Measurements from ENCODE around the gene DNAL4. TPM values are rescaled to one million over a fixed set of nuclear protein-coding genes. Genes with fewer than 3 reads are reported as not detected.
A peak's percentile ranks its signal among the peaks of the same experiment; 100 is the strongest.

DNAL4 gene
- total and polyA plus RNA-seq, 5 experiments from 2014 or later: 9.3 to 14.7 (median 11.5) TPM

- Mint-ChIP-seq H3K9me3 (no peaks in the 10 kb centered on the region), H3K27me3 (peaks cover 0 to 5% (median 0%) of the 10 kb centered on the region in 5 donors), H3K4me1 (peaks cover 0 to 10% (median 1%) of the 10 kb centered on the region in 4 donors), H3K36me3 (peaks cover 0 to 10% (median 0%) of the 10 kb centered on the region in 3 donors), H3K4me3 (no peak overlapping the region), H3K27ac (no peak overlapping the region)
- ATAC-seq (no peak), DNase-seq (peak in 1 of 10 donors; percentile 3)
- POLR2A ChIA-PET: interaction anchor here (0.5 kb wide), 1 partner anchor 89 kb away, joined by 3 read pairs; no protein-coding TSS in a partner anchor
Observed at GRCh38 chr22:38833061-38833460, 39.1 kb upstream of the DNAL4 start.

GRCh38 chr22:38832005-38832978 is 38.3 kb upstream of the DNAL4 start:
- H3K4me1 Mint-ChIP-seq: peaks cover 0 to 9% (median 1%) of the 10 kb centered on the region in 4 donors

GRCh38 chr22:38831166-38831945 is 37.4 kb upstream of the DNAL4 start:
- H3K4me1 Mint-ChIP-seq: peaks cover 0 to 8% (median 1%) of the 10 kb centered on the region in 4 donors
- POLR2A ChIA-PET: no interaction called here
- no peak overlapping the region for H3K4me3 Mint-ChIP-seq
- DNase-seq (peak in 1 of 10 donors; percentile 3), ATAC-seq (no peak)
- no peaks in the 10 kb centered on the region for H3K9me3 Mint-ChIP-seq
- peaks cover 0 to 5% (median 0%) of the 10 kb centered on the region in 5 donors for H3K27me3 Mint-ChIP-seq
- peaks cover 0 to 9% (median 2%) of the 10 kb centered on the region in 3 donors for H3K36me3 Mint-ChIP-seq
- H3K27ac Mint-ChIP-seq: no peak overlapping the region

More at GRCh38 chr22:38832005-38832978, 38.3 kb upstream of the DNAL4 start:
- POLR2A ChIA-PET: no interaction called here
- DNase-seq: peak in 1 of 10 donors; percentile 54
- ATAC-seq: no peak
- Mint-ChIP-seq H3K36me3 (peaks cover 0 to 11% (median 2%) of the 10 kb centered on the region in 3 donors), H3K27ac (no peak overlapping the region), H3K9me3 (no peaks in the 10 kb centered on the region), H3K4me3 (no peak overlapping the region), H3K27me3 (peaks cover 0 to 5% (median 0%) of the 10 kb centered on the region in 5 donors)

DNA sequence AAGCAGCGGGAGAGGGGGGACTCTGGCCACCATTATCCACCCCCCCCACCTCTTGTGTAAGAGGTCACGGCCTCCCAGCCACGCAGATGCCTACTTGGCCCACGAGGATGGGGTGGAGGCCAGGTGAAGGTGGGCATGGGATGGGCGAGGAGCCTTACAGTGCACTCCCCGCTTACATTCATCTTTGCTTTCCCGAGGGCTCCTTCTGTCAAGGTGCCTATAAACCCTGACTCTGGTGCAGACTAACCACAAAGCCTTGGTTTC is 36.8 kb upstream of the DNAL4 start:
- Mint-ChIP-seq H3K4me1 (peaks cover 0 to 8% (median 1%) of the 10 kb centered on the region in 4 donors), H3K36me3 (peaks cover 0 to 6% (median 2%) of the 10 kb centered on the region in 3 donors), H3K9me3 (no peaks in the 10 kb centered on the region), H3K27ac (no peak overlapping the region), H3K27me3 (peaks cover 0 to 2% (median 0%) of the 10 kb centered on the region in 5 donors), H3K4me3 (no peak overlapping the region)
- no peak for ATAC-seq
- DNase-seq: no peak
- POLR2A ChIA-PET: no interaction called here

DNA sequence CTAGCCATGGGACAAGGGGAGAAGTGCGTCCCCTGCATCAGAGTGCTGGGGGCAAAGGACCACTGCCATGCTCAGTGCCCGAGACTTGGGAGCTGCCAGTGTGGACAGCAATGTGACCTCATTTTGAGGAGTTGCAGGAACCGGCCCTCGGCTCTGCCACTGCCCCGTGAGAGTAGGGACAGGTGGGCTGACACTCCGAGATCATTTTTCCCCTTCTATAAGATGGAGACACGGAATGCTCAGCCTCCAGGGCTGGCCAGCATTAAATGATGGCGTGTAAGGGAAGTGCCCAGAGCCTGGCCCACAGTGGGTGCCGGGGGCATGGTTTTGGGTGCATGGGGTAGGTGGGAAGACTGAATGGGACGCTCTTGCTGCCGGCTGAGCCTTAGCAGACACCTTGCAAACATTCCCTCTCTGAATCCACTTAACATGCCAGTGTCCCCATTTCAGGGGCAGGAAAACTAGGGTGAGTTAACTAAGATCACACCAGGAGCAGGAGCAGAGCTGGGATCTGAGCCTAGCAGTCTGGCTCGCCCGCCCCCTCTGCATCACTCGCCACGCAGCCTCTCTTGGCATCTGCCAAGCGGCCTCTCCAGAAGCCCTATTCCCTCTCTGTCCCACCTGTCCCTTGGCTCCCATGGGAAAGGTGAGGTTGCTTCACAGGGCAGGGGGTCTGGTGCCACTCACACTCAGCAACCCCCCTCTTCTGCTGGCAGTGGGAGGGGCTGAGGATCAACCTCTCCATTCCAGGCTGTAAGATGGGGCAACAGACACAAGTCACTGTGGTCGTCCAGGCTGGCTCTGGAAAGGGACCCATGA is 36.3 kb upstream of the DNAL4 start:
- Mint-ChIP-seq H3K4me1 (peaks cover 0 to 7% (median 1%) of the 10 kb centered on the region in 4 donors), H3K9me3 (no peaks in the 10 kb centered on the region), H3K27ac (no peak overlapping the region), H3K36me3 (peaks cover 0 to 6% (median 2%) of the 10 kb centered on the region in 3 donors), H3K27me3 (peaks cover 0 to 2% (median 0%) of the 10 kb centered on the region in 5 donors), H3K4me3 (no peak overlapping the region)
- DNase-seq (no peak), ATAC-seq (no peak)
- POLR2A ChIA-PET: no interaction called here

GRCh38 chr22:38829485-38829884 is 35.5 kb upstream of the DNAL4 start:
- no peak for ATAC-seq
- POLR2A ChIA-PET: no interaction called here
- Mint-ChIP-seq H3K36me3 (peaks cover 0 to 6% (median 2%) of the 10 kb centered on the region in 3 donors), H3K4me1 (peaks cover 0 to 7% (median 1%) of the 10 kb centered on the region in 4 donors), H3K4me3 (no peak overlapping the region), H3K27me3 (no peaks in the 10 kb centered on the region), H3K9me3 (no peaks in the 10 kb centered on the region), H3K27ac (no peak overlapping the region)
- no peak for DNase-seq

- DNase-seq (no peak), ATAC-seq (no peak)
- peaks cover 0 to 3% (median 0%) of the 10 kb centered on the region in 4 donors for H3K4me1 Mint-ChIP-seq
- POLR2A ChIA-PET: no interaction called here
- H3K4me3 Mint-ChIP-seq: no peak overlapping the region
- no peaks in the 10 kb centered on the region for H3K27me3 Mint-ChIP-seq
- no peaks in the 10 kb centered on the region for H3K9me3 Mint-ChIP-seq
- no peak overlapping the region for H3K27ac Mint-ChIP-seq
- peaks cover 0 to 6% (median 2%) of the 10 kb centered on the region in 3 donors for H3K36me3 Mint-ChIP-seq
Observed at GRCh38 chr22:38828616-38829205, 34.8 kb upstream of the DNAL4 start.

GRCh38 chr22:38828191-38828590 is 34.2 kb upstream of the DNAL4 start:
- H3K36me3 Mint-ChIP-seq: peaks cover 0 to 6% (median 2%) of the 10 kb centered on the region in 3 donors
- H3K27me3 Mint-ChIP-seq: no peaks in the 10 kb centered on the region
- no peak overlapping the region for H3K4me3 Mint-ChIP-seq
- no peak overlapping the region for H3K27ac Mint-ChIP-seq
- ATAC-seq (no peak), DNase-seq (no peak)
- POLR2A ChIA-PET: no interaction called here
- no peaks in the 10 kb centered on the region for H3K9me3 Mint-ChIP-seq
- peaks cover 0 to 3% (median 0%) of the 10 kb centered on the region in 4 donors for H3K4me1 Mint-ChIP-seq

GRCh38 chr22:38827510-38827909 is 33.6 kb upstream of the DNAL4 start:
- POLR2A ChIA-PET: no interaction called here
- Mint-ChIP-seq H3K27me3 (no peaks in the 10 kb centered on the region), H3K4me1 (peaks cover 0 to 3% (median 0%) of the 10 kb centered on the region in 4 donors), H3K36me3 (peaks cover 0 to 6% (median 2%) of the 10 kb centered on the region in 3 donors), H3K9me3 (no peaks in the 10 kb centered on the region), H3K4me3 (no peak overlapping the region), H3K27ac (no peak overlapping the region)
- DNase-seq (no peak), ATAC-seq (no peak)

DNA sequence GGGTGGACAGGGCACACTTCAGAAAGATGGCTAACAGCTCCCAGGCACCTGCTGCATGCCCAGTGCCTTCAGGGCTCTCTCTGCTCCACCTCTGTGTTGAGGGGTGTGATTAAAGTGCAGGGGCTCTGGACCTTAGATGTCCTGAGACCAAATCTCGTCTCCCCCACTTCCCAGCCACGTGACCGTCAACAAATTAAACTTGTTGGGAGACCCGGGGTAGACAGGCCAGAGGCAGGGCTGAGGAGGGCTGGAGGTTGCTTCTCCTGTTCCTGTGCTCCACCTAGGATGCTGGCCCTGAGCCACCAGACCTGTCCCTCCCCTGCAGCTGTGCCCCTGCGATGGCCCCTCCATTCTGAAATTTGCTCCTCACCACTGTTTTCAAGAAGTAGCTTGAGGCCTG is 32.9 kb upstream of the DNAL4 start:
- peaks cover 0 to 2% (median 0%) of the 10 kb centered on the region in 4 donors for H3K4me1 Mint-ChIP-seq
- H3K36me3 Mint-ChIP-seq: peaks cover 0 to 5% (median 2%) of the 10 kb centered on the region in 3 donors
- H3K27ac Mint-ChIP-seq: no peak overlapping the region
- H3K27me3 Mint-ChIP-seq: no peaks in the 10 kb centered on the region
- H3K4me3 Mint-ChIP-seq: no peak overlapping the region
- H3K9me3 Mint-ChIP-seq: no peaks in the 10 kb centered on the region
- ATAC-seq: no peak
- DNase-seq: no peak
- POLR2A ChIA-PET: no interaction called here

DNA sequence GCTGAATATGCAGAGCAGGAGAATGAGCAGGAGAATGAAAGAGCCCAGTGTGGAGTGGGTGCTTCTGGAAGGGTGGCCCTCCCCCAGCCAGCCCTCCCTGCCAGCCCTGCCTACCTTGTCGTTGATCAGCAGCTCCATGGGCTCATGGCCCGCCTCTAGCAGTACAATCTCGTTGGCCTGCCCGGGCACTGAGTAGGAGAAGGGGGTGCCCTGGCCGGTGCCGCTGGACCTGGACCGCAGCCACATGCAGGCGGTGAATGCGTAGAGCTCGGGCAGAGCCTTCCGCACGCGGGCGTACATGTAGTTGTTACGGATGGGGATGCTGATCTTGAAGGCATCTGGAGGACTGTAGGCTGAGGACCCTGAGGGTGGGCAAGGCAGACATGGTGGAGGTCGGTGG is 32.4 kb upstream of the DNAL4 start:
- H3K27me3 Mint-ChIP-seq: no peaks in the 10 kb centered on the region
- H3K9me3 Mint-ChIP-seq: no peaks in the 10 kb centered on the region
- peaks cover 0 to 3% (median 2%) of the 10 kb centered on the region in 3 donors for H3K36me3 Mint-ChIP-seq
- H3K4me3 Mint-ChIP-seq: no peak overlapping the region
- POLR2A ChIA-PET: no interaction called here
- H3K4me1 Mint-ChIP-seq: peaks cover 0 to 1% (median 0%) of the 10 kb centered on the region in 4 donors
- H3K27ac Mint-ChIP-seq: no peak overlapping the region
- ATAC-seq (no peak), DNase-seq (no peak)

- H3K4me1 Mint-ChIP-seq: peaks cover 0 to 1% (median 0%) of the 10 kb centered on the region in 4 donors
- no peaks in the 10 kb centered on the region for H3K27me3 Mint-ChIP-seq
- ATAC-seq: peak; percentile 65 to 68
- H3K9me3 Mint-ChIP-seq: no peaks in the 10 kb centered on the region
- H3K4me3 Mint-ChIP-seq: no peak overlapping the region
- peak in 8 of 10 donors; percentile 21 to 67 (median 32) for DNase-seq
- POLR2A ChIA-PET: interaction anchor here (0.6 kb wide), 1 partner anchor 11 kb away, joined by 4 read pairs; no protein-coding TSS in a partner anchor
- peaks cover 0 to 3% (median 2%) of the 10 kb centered on the region in 3 donors for H3K36me3 Mint-ChIP-seq
- no peak overlapping the region for H3K27ac Mint-ChIP-seq
Observed at GRCh38 chr22:38824585-38824984, 30.6 kb upstream of the DNAL4 start.

Data from naive thymus-derived CD8-positive, alpha-beta T cell (primary cell).